Measurements from ENCODE around the gene MARF1.
"Not testable (repeated sequence)": the region's sequence is repeated elsewhere in the genome, so short reads cannot be mapped to it uniquely, and the experiment has no call there.

MARF1 gene

DNA sequence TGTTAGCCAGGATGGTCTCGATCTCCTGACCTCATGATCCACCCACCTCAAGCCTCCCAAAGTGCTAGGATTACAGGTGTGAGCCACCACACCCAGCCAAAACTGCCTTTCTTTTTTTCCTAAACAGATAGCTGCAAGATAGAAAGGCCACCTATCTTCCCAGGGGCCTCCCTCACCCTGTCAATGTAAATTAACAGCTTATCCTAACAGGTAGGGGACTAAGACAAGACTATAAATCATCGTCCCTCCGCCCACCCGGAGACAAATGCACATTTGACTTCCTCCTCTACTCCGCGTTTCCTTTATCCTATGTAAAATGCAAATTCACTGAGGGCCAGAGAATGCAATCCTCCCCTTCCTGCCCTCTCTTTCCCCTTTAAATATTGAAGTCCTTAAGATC is 71.4 kb downstream of the MARF1 start:
- no peak for DNase-seq (ENCODE audit: extremely low read depth, low read depth)
- no peak for TF ChIP-seq CTCF (IDR thresholded peaks at IDR 0.05; ENCODE audit: low read depth, low read length)

DNA sequence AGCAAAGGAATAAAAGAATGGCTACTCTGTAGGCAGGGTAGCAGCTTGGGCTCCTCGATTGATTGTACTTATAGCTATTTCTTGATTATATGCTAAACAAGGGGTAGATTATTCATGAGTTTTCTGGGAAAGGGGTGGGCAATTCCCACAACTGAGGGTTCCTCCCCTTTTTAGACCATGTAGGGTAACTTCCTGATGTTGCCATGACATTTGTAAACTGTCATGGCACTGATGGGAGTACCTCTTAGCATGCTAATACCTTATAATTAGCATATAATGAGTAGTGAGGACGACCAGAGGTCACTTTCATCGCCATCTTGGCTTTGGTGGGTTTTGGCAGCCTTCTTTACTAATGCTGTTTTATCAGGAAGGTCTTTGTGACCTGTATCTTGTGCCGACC is 72.3 kb downstream of the MARF1 start:
- DNase-seq (ENCODE audit: extremely low read depth, low read depth), result not testable (repeated sequence)

- DNase-seq (ENCODE audit: extremely low read depth, low read depth), result no peak
- no peak for TF ChIP-seq CTCF (IDR thresholded peaks at IDR 0.05; ENCODE audit: low read depth, low read length)
Measured at GRCh38 chr16:15567823-15568222, 75.1 kb downstream of the MARF1 start.

DNA sequence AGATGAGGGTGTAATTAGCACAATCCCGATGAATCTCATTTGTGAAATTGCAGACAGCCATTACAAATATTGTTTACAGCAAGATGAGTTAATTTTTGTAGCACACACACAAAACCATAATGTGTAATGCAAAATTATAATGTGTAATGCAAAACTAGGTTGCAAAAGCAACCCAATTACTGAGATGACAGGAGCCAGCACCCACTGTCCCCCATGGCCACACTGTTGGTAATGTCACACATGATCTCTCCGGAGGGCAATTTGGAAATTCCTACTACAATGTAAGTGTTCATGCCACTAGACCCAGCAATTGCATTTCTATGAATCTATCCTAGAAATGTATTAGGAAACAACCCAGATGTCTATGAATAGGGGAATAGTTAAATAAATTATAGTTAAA is 76.9 kb downstream of the MARF1 start:
- DNase-seq (ENCODE audit: extremely low read depth, low read depth), result no peak
- no peak for TF ChIP-seq CTCF (IDR thresholded peaks at IDR 0.05; ENCODE audit: low read depth, low read length)

GRCh38 chr16:15564604-15565339 is 78.2 kb downstream of the MARF1 start:
- no peak for DNase-seq (ENCODE audit: extremely low read depth, low read depth)
- no peak for TF ChIP-seq CTCF (IDR thresholded peaks at IDR 0.05; ENCODE audit: low read depth, low read length)

GRCh38 chr16:15559176-15559575 is 83.8 kb downstream of the MARF1 start:
- no peak for TF ChIP-seq CTCF (IDR thresholded peaks at IDR 0.05; ENCODE audit: low read depth, low read length)
- DNase-seq (ENCODE audit: extremely low read depth, low read depth), result no peak

DNA sequence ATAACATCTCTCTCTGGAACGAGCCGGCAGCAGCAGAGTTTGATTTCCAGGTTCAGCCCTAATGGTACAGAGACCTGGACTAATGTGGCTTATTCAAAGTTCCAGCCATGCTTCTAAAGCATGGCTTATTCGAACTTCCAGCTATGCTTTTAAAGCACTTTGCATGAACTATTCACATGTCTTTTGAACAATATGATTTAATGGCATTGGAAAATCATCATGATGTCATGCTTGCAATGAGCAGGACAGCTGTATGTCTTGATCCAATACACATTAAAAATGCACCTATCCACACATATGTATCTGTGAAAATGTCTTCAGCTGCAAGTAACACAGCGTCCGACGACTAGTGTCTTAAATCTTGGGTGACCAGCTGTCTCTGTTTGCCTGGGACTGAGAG is 85.7 kb downstream of the MARF1 start:
- DNase-seq (ENCODE audit: extremely low read depth, low read depth), result no peak
- no peak for TF ChIP-seq CTCF (IDR thresholded peaks at IDR 0.05; ENCODE audit: low read depth, low read length)

GRCh38 chr16:15556130-15556529 is 86.8 kb downstream of the MARF1 start:
- TF ChIP-seq CTCF (IDR thresholded peaks at IDR 0.05; ENCODE audit: low read depth, low read length), result no peak
- no peak for DNase-seq (ENCODE audit: extremely low read depth, low read depth)

Measured in AG09319 (cell line).